Coronary artery (tissue), 2 donors: ENCODE results near the gene THY1.
A peak's percentile ranks its signal among the peaks of the same experiment; 100 is the strongest.

Experiments
- DNase-seq: peaks from one replicate; pipeline ENCODE4 v3.0.0-alpha.2; 2017; ENCODE audit warnings: low spot score
- H3K27ac ChIP-seq, 2 donors: fragments of 200-600 bp; sonication (generic); one replicate each; pipeline ENCODE4 v1.5.1; 2016 to 2019
- H3K4me3 ChIP-seq: fragments of 200-600 bp; sonication (generic); 2 replicates; pipeline ENCODE4 v1.5.1; 2016; ENCODE audit warnings: mild to moderate bottlenecking, moderate library complexity
- CTCF ChIP-seq: fragments of 200-600 bp; sonication (generic); IDR thresholded peaks from one replicate; pipeline ENCODE4 v1.5.1; 2019; ENCODE audit warnings: antibody characterized with exemption

The THY1 gene

GRCh38 chr11:119432484-119433357 is 9.7 kb upstream of the THY1 start:
- Histone ChIP-seq H3K27ac (no peak overlapping the region), H3K4me3 (peak overlapping the region; percentile 52)
- TF ChIP-seq CTCF = no peak
- DNase-seq = no peak

DNA sequence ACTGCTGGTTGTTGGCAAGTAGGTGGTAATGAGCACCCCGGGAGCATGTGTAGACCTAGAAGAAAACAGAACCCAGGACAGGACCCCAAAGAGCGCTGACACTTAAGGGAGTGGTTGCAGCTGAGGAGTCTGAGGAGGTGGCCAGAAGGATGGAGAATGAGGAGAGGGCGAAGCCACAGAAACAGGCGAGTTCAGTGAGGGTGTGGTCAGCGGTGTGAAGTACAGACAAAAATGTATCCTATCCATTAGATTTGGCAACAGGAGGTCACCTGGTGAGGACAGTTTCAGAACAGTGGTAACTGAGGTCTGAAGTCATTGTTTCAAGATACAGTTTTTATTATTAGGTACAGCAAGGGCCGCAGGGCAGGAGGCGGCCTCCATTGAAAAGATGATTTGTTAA is 8.6 kb upstream of the THY1 start:
- Histone ChIP-seq H3K27ac (no peak overlapping the region), H3K4me3 (no peak overlapping the region)
- TF ChIP-seq CTCF = no peak
- DNase-seq = no peak

- DNase-seq = no peak
- Histone ChIP-seq H3K4me3 (no peak overlapping the region), H3K27ac (no peak overlapping the region)
- TF ChIP-seq CTCF = no peak
These were observed 4.3 kb upstream of the THY1 start for GRCh38 chr11:119427279-119427678.

DNA sequence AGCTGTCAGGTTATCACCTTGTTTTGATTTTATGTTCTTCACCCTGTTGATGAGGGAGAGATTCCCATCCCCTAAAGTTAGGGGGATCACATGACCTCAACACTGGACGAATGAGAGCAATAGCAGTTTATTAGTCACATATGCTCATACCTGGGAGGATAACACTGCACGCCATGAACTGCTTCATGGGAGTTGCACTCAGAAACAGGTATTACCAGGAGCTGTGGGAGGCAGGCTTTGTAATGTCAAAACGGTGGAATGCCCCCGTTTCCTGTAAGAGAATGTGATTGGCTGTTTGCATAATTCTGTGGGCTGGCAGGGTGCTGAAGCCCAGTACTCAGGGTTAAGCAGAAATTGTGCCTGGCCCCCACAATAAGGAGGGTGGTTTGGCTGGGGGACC is 3.2 kb upstream of the THY1 start:
- Histone ChIP-seq H3K4me3 (no peak overlapping the region), H3K27ac (no peak overlapping the region)
- no peak for DNase-seq
- TF ChIP-seq CTCF = no peak

DNA sequence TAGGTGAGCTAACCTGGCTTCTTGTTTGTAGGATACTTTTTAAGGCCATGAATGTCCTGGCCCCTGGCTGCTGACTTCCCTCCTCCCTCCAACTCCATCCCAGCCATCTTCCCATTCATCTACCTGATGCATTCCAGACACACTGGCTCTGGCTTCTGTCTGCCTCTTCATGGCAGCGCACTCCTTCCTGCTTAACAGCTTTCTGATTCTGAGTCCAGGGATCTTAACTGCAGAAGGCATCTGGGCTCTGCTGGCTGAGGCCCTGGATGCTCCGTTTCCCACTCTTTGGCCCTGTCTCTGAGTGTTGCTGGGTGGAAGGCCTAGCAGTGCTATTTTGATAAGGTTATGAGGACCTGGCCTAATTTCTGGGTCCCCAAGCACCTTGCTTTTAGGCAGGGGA is 1.8 kb upstream of the THY1 start:
- no peak for DNase-seq
- no peak for TF ChIP-seq CTCF
- Histone ChIP-seq H3K4me3 (no peak overlapping the region), H3K27ac (no peak overlapping the region)

DNA sequence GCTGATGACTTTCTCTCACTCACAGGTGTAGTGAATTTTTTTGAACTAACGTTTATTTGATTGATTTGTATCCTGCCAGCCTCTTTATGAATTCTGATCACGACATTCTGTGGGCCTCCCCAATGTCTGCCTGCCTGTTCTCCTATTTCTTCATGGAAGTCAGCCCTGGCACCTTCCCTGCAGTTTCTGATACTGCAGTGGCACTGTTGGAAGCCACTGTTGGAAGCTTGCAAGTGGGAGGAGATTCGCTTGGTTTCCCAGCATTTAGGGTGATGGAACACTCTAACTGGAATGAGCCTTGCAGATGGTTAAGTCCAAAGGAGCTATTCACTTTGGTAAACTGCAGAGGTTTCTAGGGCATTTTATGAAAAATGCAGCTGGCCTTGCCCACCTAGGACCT is 1.3 kb upstream of the THY1 start:
- TF ChIP-seq CTCF = no peak
- H3K27ac ChIP-seq = no peak overlapping the region
- no peak for DNase-seq
- no peak overlapping the region for H3K4me3 ChIP-seq

GRCh38 chr11:119423509-119424254 is 710 bp upstream of the THY1 start:
- DNase-seq = no peak
- Histone ChIP-seq H3K27ac (no peak overlapping the region), H3K4me3 (peak overlapping the region; percentile 70)
- no peak for TF ChIP-seq CTCF
